ENCODE results near the gene HECTD4. TPM values are rescaled to one million over a fixed set of nuclear protein-coding genes. Genes with fewer than 3 reads are reported as not detected.

Gene HECTD4
- total RNA-seq, 1 donor, result 29.0 TPM

DNA sequence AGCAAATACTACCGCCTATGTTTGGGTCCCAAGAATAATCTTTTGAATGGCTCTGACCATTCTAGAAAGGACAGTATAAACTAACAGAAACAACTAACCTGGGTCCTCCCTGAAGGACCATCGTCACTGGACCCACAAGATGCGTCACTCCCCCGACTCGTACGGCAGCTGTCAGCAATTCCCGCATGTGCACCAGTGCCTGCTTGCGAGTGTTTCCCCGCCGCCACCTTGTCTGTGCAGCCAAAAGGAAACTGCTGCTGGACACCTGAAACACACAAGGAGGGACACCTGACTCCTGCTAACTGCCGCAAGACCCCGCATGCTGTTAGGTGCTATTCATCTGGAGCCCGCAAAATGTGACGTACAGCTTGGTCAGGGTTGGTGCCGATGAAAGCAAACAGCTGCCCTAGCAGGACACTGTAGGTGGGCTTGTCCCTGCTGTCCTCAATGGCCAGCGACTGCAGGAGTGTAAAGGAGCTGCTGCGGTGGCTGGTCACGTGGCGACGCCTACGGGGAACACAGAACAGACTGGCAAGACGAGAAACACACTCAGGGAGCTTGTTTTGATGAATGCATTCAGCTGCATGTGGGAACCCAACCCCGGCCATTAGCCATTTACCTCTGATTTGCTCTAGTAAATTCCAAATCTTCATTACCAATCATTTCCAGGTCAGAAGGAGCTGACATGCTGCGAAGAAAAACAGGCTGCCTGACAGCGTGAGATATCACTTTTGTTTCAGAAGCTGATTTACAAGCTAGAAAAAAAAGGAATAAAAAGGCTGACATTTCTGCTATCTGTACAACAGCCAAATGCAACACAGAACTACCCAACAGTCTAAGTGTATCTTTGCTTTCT lies 138.7 kb downstream of the HECTD4 start:
- no peak overlapping the region for H2AFZ ChIP-seq (ENCODE audit: low read length)
- no peak for DNase-seq (ENCODE audit: insufficient read length, low spot score, missing footprints)
- peaks cover 59% of the 10 kb centered on the region for H3K36me3 ChIP-seq (ENCODE audit: insufficient read depth, low read length)
- H3K79me2 ChIP-seq (ENCODE audit: insufficient read depth, low read length), result no peaks in the 10 kb centered on the region
- TF ChIP-seq, protein P1, sequence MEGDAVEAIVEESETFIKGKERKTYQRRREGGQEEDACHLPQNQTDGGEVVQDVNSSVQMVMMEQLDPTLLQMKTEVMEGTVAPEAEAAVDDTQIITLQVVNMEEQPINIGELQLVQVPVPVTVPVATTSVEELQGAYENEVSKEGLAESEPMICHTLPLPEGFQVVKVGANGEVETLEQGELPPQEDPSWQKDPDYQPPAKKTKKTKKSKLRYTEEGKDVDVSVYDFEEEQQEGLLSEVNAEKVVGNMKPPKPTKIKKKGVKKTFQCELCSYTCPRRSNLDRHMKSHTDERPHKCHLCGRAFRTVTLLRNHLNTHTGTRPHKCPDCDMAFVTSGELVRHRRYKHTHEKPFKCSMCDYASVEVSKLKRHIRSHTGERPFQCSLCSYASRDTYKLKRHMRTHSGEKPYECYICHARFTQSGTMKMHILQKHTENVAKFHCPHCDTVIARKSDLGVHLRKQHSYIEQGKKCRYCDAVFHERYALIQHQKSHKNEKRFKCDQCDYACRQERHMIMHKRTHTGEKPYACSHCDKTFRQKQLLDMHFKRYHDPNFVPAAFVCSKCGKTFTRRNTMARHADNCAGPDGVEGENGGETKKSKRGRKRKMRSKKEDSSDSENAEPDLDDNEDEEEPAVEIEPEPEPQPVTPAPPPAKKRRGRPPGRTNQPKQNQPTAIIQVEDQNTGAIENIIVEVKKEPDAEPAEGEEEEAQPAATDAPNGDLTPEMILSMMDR (IDR thresholded peaks at IDR 0.05; ENCODE audit: extremely low read depth, low read depth, low read length), result no peak
- H3K4me2 ChIP-seq (ENCODE audit: insufficient read depth, low read length), result no peak overlapping the region
- no peaks in the 10 kb centered on the region for H4K20me1 ChIP-seq (ENCODE audit: insufficient read depth, low read length)
- H3K27me3 ChIP-seq (ENCODE audit: insufficient read depth, low read length), result no peaks in the 10 kb centered on the region
- H3K27ac ChIP-seq (ENCODE audit: low read depth, low read length), result no peak overlapping the region
- no peaks in the 10 kb centered on the region for H3K4me1 ChIP-seq (ENCODE audit: insufficient read depth, low read length)
- H3K9me3 ChIP-seq (ENCODE audit: low read depth, low read length), result no peaks in the 10 kb centered on the region
- H3K4me3 ChIP-seq (ENCODE audit: insufficient read depth, low read length), result no peak overlapping the region

GRCh38 chr12:112241176-112241575 lies 141.1 kb downstream of the HECTD4 start:
- H3K27ac ChIP-seq (ENCODE audit: low read depth, low read length), result no peak overlapping the region
- H3K36me3 ChIP-seq (ENCODE audit: insufficient read depth, low read length), result peaks cover 51% of the 10 kb centered on the region
- no peak overlapping the region for H2AFZ ChIP-seq (ENCODE audit: low read length)
- no peaks in the 10 kb centered on the region for H3K9me3 ChIP-seq (ENCODE audit: low read depth, low read length)
- H3K4me1 ChIP-seq (ENCODE audit: insufficient read depth, low read length), result no peaks in the 10 kb centered on the region
- TF ChIP-seq, protein P1 (IDR thresholded peaks at IDR 0.05; ENCODE audit: extremely low read depth, low read depth, low read length), result no peak
- no peaks in the 10 kb centered on the region for H4K20me1 ChIP-seq (ENCODE audit: insufficient read depth, low read length)
- no peaks in the 10 kb centered on the region for H3K79me2 ChIP-seq (ENCODE audit: insufficient read depth, low read length)
- no peaks in the 10 kb centered on the region for H3K27me3 ChIP-seq (ENCODE audit: insufficient read depth, low read length)
- no peak overlapping the region for H3K4me2 ChIP-seq (ENCODE audit: insufficient read depth, low read length)
- DNase-seq (ENCODE audit: insufficient read length, low spot score, missing footprints), result no peak
- no peak overlapping the region for H3K4me3 ChIP-seq (ENCODE audit: insufficient read depth, low read length)

- Histone ChIP-seq H3K4me2 (ENCODE audit: insufficient read depth, low read length) (no peak overlapping the region), H3K27me3 (ENCODE audit: insufficient read depth, low read length) (no peaks in the 10 kb centered on the region), H3K36me3 (ENCODE audit: insufficient read depth, low read length) (peaks cover 52% of the 10 kb centered on the region), H3K4me3 (ENCODE audit: insufficient read depth, low read length) (no peak overlapping the region), H3K9me3 (ENCODE audit: low read depth, low read length) (no peaks in the 10 kb centered on the region), H3K79me2 (ENCODE audit: insufficient read depth, low read length) (no peaks in the 10 kb centered on the region), H3K4me1 (ENCODE audit: insufficient read depth, low read length) (no peaks in the 10 kb centered on the region), H4K20me1 (ENCODE audit: insufficient read depth, low read length) (no peaks in the 10 kb centered on the region), H2AFZ (ENCODE audit: low read length) (no peak overlapping the region), H3K27ac (ENCODE audit: low read depth, low read length) (no peak overlapping the region)
- DNase-seq (ENCODE audit: insufficient read length, low spot score, missing footprints), result no peak
- TF ChIP-seq, protein P1 (IDR thresholded peaks at IDR 0.05; ENCODE audit: extremely low read depth, low read depth, low read length), result no peak
Observed at GRCh38 chr12:112239881-112240280, 142.3 kb downstream of the HECTD4 start.

DNA sequence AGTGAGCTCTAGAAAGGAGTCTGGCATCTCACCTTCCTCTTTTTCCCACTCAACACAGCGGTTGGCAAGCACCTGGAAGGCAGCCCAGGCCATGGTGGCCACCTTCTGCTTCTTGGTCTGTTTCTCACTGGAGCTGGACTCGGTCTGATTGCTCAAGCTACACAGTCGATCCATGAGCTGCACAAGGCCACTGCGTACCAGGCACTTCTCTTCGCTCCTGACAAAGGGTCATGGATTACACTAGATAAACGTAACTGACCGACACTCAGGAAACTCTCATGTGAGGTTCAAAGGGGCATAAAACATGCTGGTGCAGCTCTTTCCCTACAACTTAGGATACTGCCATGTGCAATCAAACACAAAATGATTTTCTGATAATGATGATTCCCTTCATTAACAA lies 143.2 kb downstream of the HECTD4 start:
- H2AFZ ChIP-seq (ENCODE audit: low read length), result no peak overlapping the region
- TF ChIP-seq, protein P1 (IDR thresholded peaks at IDR 0.05; ENCODE audit: extremely low read depth, low read depth, low read length), result no peak
- H3K4me2 ChIP-seq (ENCODE audit: insufficient read depth, low read length), result no peak overlapping the region
- no peak overlapping the region for H3K27ac ChIP-seq (ENCODE audit: low read depth, low read length)
- H3K27me3 ChIP-seq (ENCODE audit: insufficient read depth, low read length), result no peaks in the 10 kb centered on the region
- no peak overlapping the region for H3K4me3 ChIP-seq (ENCODE audit: insufficient read depth, low read length)
- no peaks in the 10 kb centered on the region for H3K9me3 ChIP-seq (ENCODE audit: low read depth, low read length)
- peaks cover 60% of the 10 kb centered on the region for H3K36me3 ChIP-seq (ENCODE audit: insufficient read depth, low read length)
- no peaks in the 10 kb centered on the region for H4K20me1 ChIP-seq (ENCODE audit: insufficient read depth, low read length)
- H3K4me1 ChIP-seq (ENCODE audit: insufficient read depth, low read length), result no peaks in the 10 kb centered on the region
- no peaks in the 10 kb centered on the region for H3K79me2 ChIP-seq (ENCODE audit: insufficient read depth, low read length)
- DNase-seq (ENCODE audit: insufficient read length, low spot score, missing footprints), result no peak
